H1 (cell line): ENCODE measurements around the gene OTOF.

Experiments used
- ATF2 ChIP-seq: IDR thresholded peaks from 2 replicates; pipeline ENCODE4 v1.6.1; 2012; ENCODE audit warnings: low read length, inconsistent platforms
- ATF3 ChIP-seq: IDR thresholded peaks from 2 replicates; pipeline ENCODE4 v1.6.1; 2011; ENCODE audit warnings: low read depth, mild to moderate bottlenecking, low read length; ENCODE audit not compliant: insufficient read depth
- CBX5 ChIP-seq: fragments of 300-800, 300-1000 bp; sonication (generic); IDR thresholded peaks from 2 replicates; pipeline ENCODE4 v1.7.1; 2016; ENCODE audit warnings: antibody characterized with exemption, low read length, low read depth
- CTCF ChIP-seq, 3 experiments: IDR thresholded peaks; 1 replicate in 2 of 3; 2 replicates in 1 of 3; pipeline versions ENCODE4 v1.5.1 to v1.6.1; 2011; ENCODE audit warnings: low read length in 3 of 3, mild to moderate bottlenecking in 3 of 3, inconsistent platforms in 2 of 3, low read depth in 1 of 3, moderate library complexity in 1 of 3; ENCODE audit not compliant: insufficient read depth in 1 of 3; ENCODE audit errors: control extremely low read depth in 1 of 3
- E2F6 ChIP-seq: IDR thresholded peaks from 2 replicates; pipeline ENCODE4 v1.6.1; 2012; ENCODE audit warnings: inconsistent platforms
- POLR2A ChIP-seq, 2 experiments: IDR thresholded peaks; 1 replicate in 1 of 2; 2 replicates in 1 of 2; pipeline ENCODE4 v1.6.1; 2011; ENCODE audit warnings: low read depth in 2 of 2, low read length in 2 of 2, mild to moderate bottlenecking in 2 of 2; ENCODE audit errors: control extremely low read depth in 1 of 2
- RFX5 ChIP-seq: IDR thresholded peaks from 2 replicates; pipeline ENCODE4 v1.6.1; 2011; ENCODE audit warnings: low read depth, low read length, improper control_type of control experiment, borderline replicate concordance
- SIN3A ChIP-seq, 2 experiments: IDR thresholded peaks in 1 of 2; conservative IDR thresholded peaks in 1 of 2; 2 replicates each; pipeline ENCODE4 v1.6.1; 2011 to 2012; ENCODE audit warnings: low read length in 2 of 2, improper control_type of control experiment in 1 of 2, low read depth in 1 of 2, mild to moderate bottlenecking in 1 of 2
- TEAD4 ChIP-seq: IDR thresholded peaks from 2 replicates; pipeline ENCODE4 v1.6.1; 2012; ENCODE audit warnings: low read depth, low read length, inconsistent platforms, mixed read lengths

- TF ChIP-seq CTCF (IDR thresholded peaks at IDR 0.05; ENCODE audit: control extremely low read depth in 1 of 3, insufficient read depth in 1 of 3, low read depth in 1 of 3, low read length in 3 of 3), result no peak
- no peak for TF ChIP-seq ATF3
- no peak for TF ChIP-seq POLR2A (IDR thresholded peaks at IDR 0.05; ENCODE audit: control extremely low read depth in 1 of 2, low read depth in 2 of 2, low read length in 2 of 2)
- TF ChIP-seq TEAD4, result no peak
- TF ChIP-seq CBX5, result no peak
- TF ChIP-seq E2F6, result no peak
- no peak for TF ChIP-seq RFX5
- TF ChIP-seq ATF2, result no peak
- TF ChIP-seq SIN3A (conservative IDR thresholded peaks at IDR 0.05 in 1 of 2, IDR thresholded peaks at IDR 0.05 in 1 of 2; ENCODE audit: low read depth in 1 of 2, low read length in 2 of 2), result no peak
Measured at GRCh38 chr2:26478366-26478765, 442 bp upstream of the OTOF start.
